Mesenchymal stem cell (in vitro differentiated cells and primary cell): ENCODE measurements around the gene HERC3.

Experiments used
- DNase-seq: peaks from one replicate; pipeline ENCODE4 v3.0.0-alpha.2; 2013
- H2AFZ ChIP-seq: one replicate; pipeline ENCODE4 v1.6.1; 2013; ENCODE audit warnings: low read depth, mild to moderate bottlenecking, control low read depth, inconsistent platforms, low read length, moderate library complexity
- H2AK5ac ChIP-seq: 2 replicates; pipeline ENCODE4 v1.6.1; 2013; ENCODE audit warnings: low read length, moderate library complexity, mild to moderate bottlenecking, inconsistent platforms; ENCODE audit not compliant: severe bottlenecking
- H2BK120ac ChIP-seq: one replicate; pipeline ENCODE4 v1.6.1; 2013; ENCODE audit warnings: low read depth, mild to moderate bottlenecking, inconsistent platforms, low read length, moderate library complexity
- H2BK12ac ChIP-seq, 2 experiments: one replicate each; pipeline ENCODE4 v1.6.1; 2013; ENCODE audit warnings: inconsistent platforms in 2 of 2, low read length in 2 of 2, mild to moderate bottlenecking in 2 of 2, moderate library complexity in 2 of 2, control low read depth in 1 of 2
- H2BK15ac ChIP-seq: one replicate; pipeline ENCODE4 v1.6.1; 2013; ENCODE audit warnings: mild to moderate bottlenecking, low read depth, inconsistent platforms; ENCODE audit not compliant: poor library complexity, severe bottlenecking
- H2BK5ac ChIP-seq: 2 replicates; pipeline ENCODE4 v1.6.1; 2013; ENCODE audit warnings: low read depth, mild to moderate bottlenecking, low read length, control low read depth, inconsistent platforms; ENCODE audit not compliant: poor library complexity, severe bottlenecking
- H3K14ac ChIP-seq, 2 experiments: one replicate each; pipeline ENCODE4 v1.6.1; 2013; ENCODE audit warnings: inconsistent platforms in 2 of 2, low read length in 2 of 2, control low read depth in 1 of 2, mild to moderate bottlenecking in 1 of 2, moderate library complexity in 1 of 2
- H3K18ac ChIP-seq, 2 experiments: one replicate each; pipeline ENCODE4 v1.6.1; 2013; ENCODE audit warnings: inconsistent platforms in 2 of 2, low read length in 2 of 2, control low read depth in 1 of 2, low read depth in 1 of 2, mild to moderate bottlenecking in 1 of 2
- H3K23ac ChIP-seq, 2 experiments: one replicate each; pipeline ENCODE4 v1.6.1; 2013; ENCODE audit warnings: inconsistent platforms in 2 of 2, low read length in 2 of 2, mild to moderate bottlenecking in 2 of 2, moderate library complexity in 2 of 2, control low read depth in 1 of 2
- H3K27ac ChIP-seq: 2 replicates; pipeline ENCODE4 v1.5.1; 2013; ENCODE audit warnings: mild to moderate bottlenecking, moderate library complexity, low read length, control low read depth, inconsistent platforms; ENCODE audit not compliant: poor library complexity, severe bottlenecking
- H3K27me3 ChIP-seq, 2 experiments: 2 replicates each; pipeline versions ENCODE4 v1.6.1 to v1.7.0; 2013; ENCODE audit warnings: low read length in 2 of 2, mild to moderate bottlenecking in 2 of 2, moderate library complexity in 2 of 2, control low read depth in 1 of 2, inconsistent platforms in 1 of 2; ENCODE audit not compliant: control insufficient read depth in 1 of 2, insufficient read depth in 1 of 2
- H3K36me3 ChIP-seq, 2 experiments: 2 replicates each; pipeline versions ENCODE4 v1.6.1 to v1.7.0; 2013; ENCODE audit warnings: low read length in 2 of 2, control low read depth in 1 of 2, inconsistent platforms in 1 of 2, low read depth in 1 of 2, mild to moderate bottlenecking in 1 of 2; ENCODE audit not compliant: insufficient read depth in 2 of 2, control insufficient read depth in 1 of 2
- H3K4ac ChIP-seq, 2 experiments: one replicate each; pipeline ENCODE4 v1.6.1; 2013; ENCODE audit warnings: inconsistent platforms in 2 of 2, low read length in 2 of 2, mild to moderate bottlenecking in 2 of 2, moderate library complexity in 2 of 2, control low read depth in 1 of 2, low read depth in 1 of 2
- H3K4me1 ChIP-seq: 2 replicates; pipeline ENCODE4 v1.6.1; 2013; ENCODE audit warnings: low read depth, low read length, control low read depth; ENCODE audit not compliant: control insufficient read depth, insufficient read depth
- H3K4me2 ChIP-seq: 2 replicates; pipeline ENCODE4 v1.6.1; 2013; ENCODE audit warnings: low read length, mild to moderate bottlenecking, inconsistent platforms; ENCODE audit not compliant: poor library complexity, severe bottlenecking
- H3K4me3 ChIP-seq, 2 experiments: 2 replicates each; pipeline versions ENCODE4 v1.5.1 to v1.7.0; 2013; ENCODE audit warnings: low read length in 2 of 2, mild to moderate bottlenecking in 2 of 2, control low read depth in 1 of 2, low read depth in 1 of 2; ENCODE audit not compliant: insufficient read depth in 1 of 2
- H3K79me1 ChIP-seq: replicated peaks from 2 replicates; pipeline ENCODE4 v1.6.1; 2013; ENCODE audit warnings: mild to moderate bottlenecking, control low read depth, low read length, inconsistent platforms; ENCODE audit not compliant: poor library complexity, severe bottlenecking
- H3K9ac ChIP-seq: 2 replicates; pipeline ENCODE4 v1.7.0; 2013; ENCODE audit warnings: mild to moderate bottlenecking, low read length, moderate library complexity
- H3K9me3 ChIP-seq: 2 replicates; pipeline ENCODE4 v1.7.0; 2013; ENCODE audit warnings: mild to moderate bottlenecking, low read length; ENCODE audit not compliant: control insufficient read depth
- H4K8ac ChIP-seq: one replicate; pipeline ENCODE4 v1.6.1; 2013; ENCODE audit warnings: inconsistent platforms, mild to moderate bottlenecking, low read length, moderate library complexity
- H4K91ac ChIP-seq: one replicate; pipeline ENCODE4 v1.6.1; 2013; ENCODE audit warnings: mild to moderate bottlenecking, low read length, inconsistent platforms
- WGBS: methylation state at CpG from one replicate; pipeline ENCODE4 v1.1.7; 2013; ENCODE audit warnings: mixed read lengths; 5-methylcytosine and 5-hydroxymethylcytosine counted together

HERC3 gene

GRCh38 chr4:88600176-88600838 is 8.0 kb downstream of the HERC3 start:
- no peak overlapping the region for H2BK12ac ChIP-seq
- H3K27me3 ChIP-seq = no peaks in the 10 kb centered on the region
- H4K91ac ChIP-seq = no peak overlapping the region
- no peak overlapping the region for H4K8ac ChIP-seq
- no peak overlapping the region for H2BK120ac ChIP-seq
- no peak overlapping the region for H3K18ac ChIP-seq
- H2AK5ac ChIP-seq = no peak overlapping the region
- no peak overlapping the region for H2BK15ac ChIP-seq
- H3K4me2 ChIP-seq = no peak overlapping the region
- peaks cover 3 to 26% of the 10 kb centered on the region in 2 experiments for H3K36me3 ChIP-seq
- H3K4me1 ChIP-seq = no peaks in the 10 kb centered on the region
- peaks cover 6% of the 10 kb centered on the region for H3K79me1 ChIP-seq
- no peak overlapping the region for H3K4ac ChIP-seq
- H3K9ac ChIP-seq = peak overlapping the region; percentile 81
- no peaks in the 10 kb centered on the region for H3K9me3 ChIP-seq
- no peak overlapping the region for H3K14ac ChIP-seq
- no peak overlapping the region for H2BK5ac ChIP-seq
- peak; percentile 91 for DNase-seq
- H2AFZ ChIP-seq = no peak overlapping the region
- H3K27ac ChIP-seq = no peak overlapping the region
- H3K4me3 ChIP-seq = peak overlapping the region in 1 of 2 experiments; percentile 61
- no peak overlapping the region for H3K23ac ChIP-seq
- WGBS = 82% methylated on average over 1 of the region's 2 CpGs

- H3K9me3 ChIP-seq = no peaks in the 10 kb centered on the region
- no peak overlapping the region for H3K27ac ChIP-seq
- no peak overlapping the region for H2BK15ac ChIP-seq
- H3K79me1 ChIP-seq = peaks cover 7% of the 10 kb centered on the region
- no peak overlapping the region for H2BK5ac ChIP-seq
- peaks cover 2% of the 10 kb centered on the region for H3K4me1 ChIP-seq
- DNase-seq = no peak
- no peak overlapping the region for H4K8ac ChIP-seq
- no peak overlapping the region for H4K91ac ChIP-seq
- H3K4me3 ChIP-seq = no peak overlapping the region
- H2AK5ac ChIP-seq = no peak overlapping the region
- H3K18ac ChIP-seq = no peak overlapping the region
- H3K4me2 ChIP-seq = no peak overlapping the region
- H3K14ac ChIP-seq = no peak overlapping the region
- H3K36me3 ChIP-seq = peaks cover 0 to 31% of the 10 kb centered on the region in 2 experiments
- no peak overlapping the region for H2BK120ac ChIP-seq
- H3K23ac ChIP-seq = no peak overlapping the region
- H2AFZ ChIP-seq = no peak overlapping the region
- no CpG with 5 or more reads among the region's 1 CpG for WGBS
- H3K9ac ChIP-seq = no peak overlapping the region
- H3K27me3 ChIP-seq = no peaks in the 10 kb centered on the region
- no peak overlapping the region for H2BK12ac ChIP-seq
- no peak overlapping the region for H3K4ac ChIP-seq
These were observed 12.8 kb downstream of the HERC3 start for GRCh38 chr4:88604978-88605678.

GRCh38 chr4:88605736-88606135 is 13.5 kb downstream of the HERC3 start:
- no peak for DNase-seq
- Histone ChIP-seq H4K8ac (no peak overlapping the region), H2AFZ (no peak overlapping the region), H3K4me2 (no peak overlapping the region), H3K23ac (no peak overlapping the region), H2BK15ac (no peak overlapping the region), H3K36me3 (peaks cover 0 to 31% of the 10 kb centered on the region in 2 experiments), H3K4me3 (no peak overlapping the region), H2BK12ac (no peak overlapping the region), H3K27me3 (no peaks in the 10 kb centered on the region), H3K79me1 (peaks cover 7% of the 10 kb centered on the region), H2BK5ac (no peak overlapping the region), H2BK120ac (no peak overlapping the region), H3K9ac (no peak overlapping the region), H3K4ac (no peak overlapping the region), H2AK5ac (no peak overlapping the region), H4K91ac (no peak overlapping the region), H3K9me3 (no peaks in the 10 kb centered on the region), H3K4me1 (peaks cover 7% of the 10 kb centered on the region), H3K14ac (no peak overlapping the region), H3K27ac (no peak overlapping the region), H3K18ac (no peak overlapping the region)

- Histone ChIP-seq H3K79me1 (peaks cover 7% of the 10 kb centered on the region), H3K27ac (no peak overlapping the region), H2AK5ac (no peak overlapping the region), H2BK5ac (no peak overlapping the region), H2BK12ac (no peak overlapping the region), H2AFZ (no peak overlapping the region), H2BK15ac (no peak overlapping the region), H3K9me3 (no peaks in the 10 kb centered on the region), H3K4me3 (no peak overlapping the region), H3K23ac (no peak overlapping the region), H3K14ac (no peak overlapping the region), H3K9ac (no peak overlapping the region), H3K18ac (no peak overlapping the region), H2BK120ac (no peak overlapping the region), H3K4me2 (no peak overlapping the region), H3K4ac (no peak overlapping the region), H3K27me3 (no peaks in the 10 kb centered on the region), H3K36me3 (peaks cover 0 to 31% of the 10 kb centered on the region in 2 experiments), H3K4me1 (peaks cover 10% of the 10 kb centered on the region), H4K8ac (no peak overlapping the region), H4K91ac (no peak overlapping the region)
- no peak for DNase-seq
- 98% methylated on average over 1 of the region's 1 CpG for WGBS
These were observed 14.6 kb downstream of the HERC3 start for GRCh38 chr4:88606832-88607231.
